ENCODE data around the gene JAZF1. TPM values are rescaled to one million over a fixed set of nuclear protein-coding genes. Genes with fewer than 3 reads are reported as not detected.

Gene JAZF1
- total and polyA plus RNA-seq, 2 experiments from 2014 or later = 13.8 to 19.6 TPM

DNA sequence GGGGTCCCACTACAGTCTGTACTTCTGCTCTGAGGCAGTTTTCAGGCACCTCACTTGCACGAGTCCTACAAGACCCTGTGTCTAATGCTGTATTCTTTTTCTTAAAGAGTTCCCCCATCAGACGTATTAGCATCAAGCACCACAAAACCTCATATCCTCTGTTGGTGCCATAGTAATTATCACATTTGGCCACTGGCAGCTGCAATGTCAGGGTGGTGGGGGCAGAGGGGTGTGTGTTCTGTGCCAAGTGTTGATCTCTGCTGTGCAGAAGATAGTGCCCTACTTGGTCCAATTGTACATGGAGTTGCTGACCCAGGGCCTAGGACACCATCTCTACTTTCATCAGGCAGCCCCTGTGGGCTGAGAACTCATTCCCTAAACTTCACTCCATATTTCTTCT lies 20.0 kb upstream of the JAZF1 start:
- no peaks in the 10 kb centered on the region for H4K20me1 ChIP-seq (ENCODE audit: insufficient read depth)
- in situ Hi-C loops (cut with MboI) = no loop called here
- no peak for DNase-seq

DNA sequence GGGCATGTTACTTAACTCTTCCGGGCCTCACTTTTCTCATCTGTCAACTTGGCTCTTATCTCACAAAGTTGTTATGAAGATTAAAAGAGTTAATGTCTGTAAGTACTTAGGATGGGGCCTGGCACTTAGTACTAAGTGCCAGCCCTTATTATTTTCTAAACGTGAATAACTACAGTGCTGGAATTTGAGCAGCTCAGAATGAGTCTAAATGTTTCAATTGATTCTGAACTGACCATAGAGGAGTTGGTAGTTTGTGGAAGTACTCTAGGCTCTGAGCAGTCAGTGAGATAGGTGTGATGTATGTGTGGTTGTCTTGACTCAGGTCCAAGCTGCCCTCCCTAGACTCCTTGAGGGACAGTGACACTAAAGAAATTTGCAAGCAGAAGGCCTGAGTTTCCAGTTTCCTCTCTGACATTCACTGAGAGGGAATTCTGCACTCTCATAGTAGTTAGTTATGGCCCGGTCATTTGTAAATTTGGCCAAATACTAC lies 18.5 kb upstream of the JAZF1 start:
- 64 to 77% methylated on average over 3 of the region's 3 CpGs for WGBS, 2 experiments (ENCODE audit: low coverage in 1 of 2, low lambda C conversion rate in 2 of 2, missing lambda C conversion rate in 2 of 2)
- Histone ChIP-seq H3K4me2 (ENCODE audit: unreplicated experiment) (no peak overlapping the region), H2AFZ (no peak overlapping the region), H3K27ac (no peak overlapping the region), H3K79me2 (ENCODE audit: insufficient read depth) (no peaks in the 10 kb centered on the region), H3K27me3 (replicated peaks; ENCODE audit: insufficient read depth) (no peaks in the 10 kb centered on the region), H3K9ac (no peak overlapping the region), H3F3A (ENCODE audit: insufficient read depth) (no peaks in the 10 kb centered on the region), H3K9me2 (ENCODE audit: insufficient read depth) (no peaks in the 10 kb centered on the region), H3K36me3 (ENCODE audit: low read depth) (no peaks in the 10 kb centered on the region), H3K4me1 (ENCODE audit: insufficient read depth) (peaks cover 10% of the 10 kb centered on the region), H3K4me3 (no peak overlapping the region), H3K9me3 (ENCODE audit: low read depth) (no peaks in the 10 kb centered on the region), H4K20me1 (ENCODE audit: insufficient read depth) (no peaks in the 10 kb centered on the region)
- TF ChIP-seq EZH2 (IDR thresholded peaks at IDR 0.05; ENCODE audit: insufficient read depth, poor library complexity, severe bottlenecking) = no peak
- TF ChIP-seq EZH2phosphoT487 (IDR thresholded peaks at IDR 0.05; ENCODE audit: insufficient read depth, low read depth) = no peak
- no peak for DNase-seq
- in situ Hi-C loops (cut with MboI) = no loop called here

More for the DNA sequence above, 20.0 kb upstream of the JAZF1 start:
- Histone ChIP-seq H2AFZ (no peak overlapping the region), H3K4me2 (ENCODE audit: unreplicated experiment) (no peak overlapping the region), H3K4me3 (no peak overlapping the region), H3K9me3 (ENCODE audit: low read depth) (no peaks in the 10 kb centered on the region), H3K27ac (no peak overlapping the region), H3K4me1 (ENCODE audit: insufficient read depth) (peaks cover 10% of the 10 kb centered on the region), H3K79me2 (ENCODE audit: insufficient read depth) (no peaks in the 10 kb centered on the region), H3K9ac (no peak overlapping the region), H3K9me2 (ENCODE audit: insufficient read depth) (no peaks in the 10 kb centered on the region), H3K36me3 (ENCODE audit: low read depth) (no peaks in the 10 kb centered on the region), H3F3A (ENCODE audit: insufficient read depth) (no peaks in the 10 kb centered on the region), H3K27me3 (replicated peaks; ENCODE audit: insufficient read depth) (no peaks in the 10 kb centered on the region)
- TF ChIP-seq EZH2phosphoT487 (IDR thresholded peaks at IDR 0.05; ENCODE audit: insufficient read depth, low read depth) (no peak), EZH2 (IDR thresholded peaks at IDR 0.05; ENCODE audit: insufficient read depth, poor library complexity, severe bottlenecking) (no peak)
- 81 to 91% methylated on average over 2 of the region's 2 CpGs for WGBS, 2 experiments (ENCODE audit: low coverage in 1 of 2, low lambda C conversion rate in 2 of 2, missing lambda C conversion rate in 2 of 2)

DNA sequence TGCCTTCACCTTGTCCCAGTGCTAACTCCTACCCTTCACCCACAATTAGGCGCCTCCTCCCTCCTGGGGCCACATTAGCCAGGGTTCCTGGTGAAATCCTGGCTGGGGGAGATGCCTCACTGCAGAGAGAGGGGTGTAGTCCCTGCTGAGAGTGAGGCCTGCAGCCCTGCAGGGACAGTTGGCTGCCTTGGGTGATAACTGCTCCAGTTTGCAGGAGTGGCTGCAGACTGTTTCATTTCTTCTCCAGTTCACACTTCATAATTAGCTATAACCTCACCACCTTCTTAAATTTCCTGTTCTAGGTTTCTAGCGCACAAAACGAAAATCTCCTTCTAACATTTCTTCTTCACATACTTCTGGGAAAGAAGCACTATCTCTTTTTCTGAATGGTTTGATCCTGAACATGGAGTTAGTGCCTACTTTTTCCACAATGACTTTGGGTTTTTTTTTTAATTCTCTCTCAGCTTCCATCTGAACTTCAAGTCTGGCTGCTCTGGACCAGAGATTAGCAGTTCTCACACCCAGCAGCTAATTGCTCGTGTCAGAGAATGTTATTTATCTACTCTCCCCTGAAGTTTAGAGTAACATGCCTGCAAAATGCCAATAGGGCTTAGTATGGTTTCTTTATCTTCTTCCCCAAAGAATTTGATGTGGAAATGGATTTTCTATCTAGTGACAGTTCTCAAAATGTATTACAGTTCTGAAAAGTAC lies 15.5 kb upstream of the JAZF1 start:
- Histone ChIP-seq H3K4me2 (ENCODE audit: unreplicated experiment) (no peak overlapping the region), H2AFZ (no peak overlapping the region), H3K79me2 (ENCODE audit: insufficient read depth) (no peaks in the 10 kb centered on the region), H3K27ac (no peak overlapping the region), H4K20me1 (ENCODE audit: insufficient read depth) (no peaks in the 10 kb centered on the region), H3F3A (ENCODE audit: insufficient read depth) (no peaks in the 10 kb centered on the region), H3K27me3 (replicated peaks; ENCODE audit: insufficient read depth) (no peaks in the 10 kb centered on the region), H3K4me3 (no peak overlapping the region), H3K9ac (no peak overlapping the region), H3K9me2 (ENCODE audit: insufficient read depth) (no peaks in the 10 kb centered on the region), H3K4me1 (ENCODE audit: insufficient read depth) (no peaks in the 10 kb centered on the region), H3K36me3 (ENCODE audit: low read depth) (no peaks in the 10 kb centered on the region), H3K9me3 (ENCODE audit: low read depth) (no peaks in the 10 kb centered on the region)
- in situ Hi-C loops (cut with MboI) = no loop called here
- TF ChIP-seq EZH2phosphoT487 (IDR thresholded peaks at IDR 0.05; ENCODE audit: insufficient read depth, low read depth) (no peak), EZH2 (IDR thresholded peaks at IDR 0.05; ENCODE audit: insufficient read depth, poor library complexity, severe bottlenecking) (no peak)
- 93 to 94% methylated on average over 4 of the region's 4 CpGs for WGBS, 2 experiments (ENCODE audit: low coverage in 1 of 2, low lambda C conversion rate in 2 of 2, missing lambda C conversion rate in 2 of 2)
- no peak for DNase-seq

DNA sequence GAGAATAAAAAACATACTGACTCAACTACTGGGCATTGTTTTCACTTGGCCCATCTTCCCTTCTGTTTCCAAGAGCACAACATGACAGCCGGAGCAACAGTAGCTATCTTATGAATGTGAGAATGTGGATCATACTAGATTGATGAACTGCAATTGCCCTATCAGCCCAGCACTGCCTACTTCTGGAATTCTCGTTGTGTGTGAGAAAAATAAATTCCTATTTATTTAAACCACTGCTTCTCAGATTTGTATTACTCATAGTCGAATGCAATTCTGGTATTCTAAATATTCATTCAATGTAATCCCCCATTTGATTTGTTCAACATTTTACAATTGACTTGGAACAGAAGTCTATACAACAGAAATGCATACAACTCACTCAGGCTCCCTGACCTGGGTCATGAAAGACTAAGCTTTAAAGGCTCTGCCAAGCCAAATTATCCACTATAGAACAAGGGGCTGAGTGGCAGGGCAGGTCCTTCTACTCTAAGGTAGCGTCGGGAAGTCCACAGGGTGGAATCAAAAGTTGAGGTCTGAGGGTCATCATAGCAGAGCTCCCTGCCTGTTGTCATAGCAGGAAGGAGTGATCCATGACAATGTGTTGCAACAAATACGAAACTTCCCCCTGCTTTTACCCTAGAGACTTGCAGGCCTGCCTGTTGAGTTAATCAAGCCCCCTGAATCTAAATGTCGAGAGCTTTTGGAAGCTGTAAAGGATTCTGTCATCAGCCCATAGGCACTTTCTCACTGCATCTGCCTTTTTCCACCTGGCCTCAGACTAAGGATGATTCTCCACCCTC lies 12.4 kb upstream of the JAZF1 start:
- H3K4me1 ChIP-seq (ENCODE audit: insufficient read depth) = no peaks in the 10 kb centered on the region
- no peak overlapping the region for H3K27ac ChIP-seq
- no peak overlapping the region for H3K4me3 ChIP-seq
- peak; percentile 29 for DNase-seq
- TF ChIP-seq EZH2 (IDR thresholded peaks at IDR 0.05; ENCODE audit: insufficient read depth, poor library complexity, severe bottlenecking) (no peak), EZH2phosphoT487 (IDR thresholded peaks at IDR 0.05; ENCODE audit: insufficient read depth, low read depth) (no peak)
- no peaks in the 10 kb centered on the region for H3K79me2 ChIP-seq (ENCODE audit: insufficient read depth)
- H2AFZ ChIP-seq = no peak overlapping the region
- no peaks in the 10 kb centered on the region for H3F3A ChIP-seq (ENCODE audit: insufficient read depth)
- H3K9me2 ChIP-seq (ENCODE audit: insufficient read depth) = no peaks in the 10 kb centered on the region
- H3K9ac ChIP-seq = no peak overlapping the region
- no peaks in the 10 kb centered on the region for H3K36me3 ChIP-seq (ENCODE audit: low read depth)
- H3K27me3 ChIP-seq (replicated peaks; ENCODE audit: insufficient read depth) = no peaks in the 10 kb centered on the region
- in situ Hi-C loops (cut with MboI) = no loop called here
- WGBS, 2 experiments (ENCODE audit: low coverage in 1 of 2, low lambda C conversion rate in 2 of 2, missing lambda C conversion rate in 2 of 2) = 81 to 85% methylated on average over 7 of the region's 7 CpGs
- H4K20me1 ChIP-seq (ENCODE audit: insufficient read depth) = no peaks in the 10 kb centered on the region
- no peaks in the 10 kb centered on the region for H3K9me3 ChIP-seq (ENCODE audit: low read depth)
- H3K4me2 ChIP-seq (ENCODE audit: unreplicated experiment) = no peak overlapping the region

Data from GM23248 (cell line).